NT2/D1 (cell line): ENCODE measurements around the gene HACD2.

ENCODE experiments used
- DNase-seq: peaks from one replicate; pipeline ENCODE4 v3.0.0-alpha.2; 2011; ENCODE audit warnings: low read depth, low spot score
- H3K27me3 ChIP-seq: 2 replicates; pipeline ENCODE4 v1.6.0; 2011; ENCODE audit warnings: mild to moderate bottlenecking; ENCODE audit not compliant: insufficient read length, insufficient read depth
- H3K36me3 ChIP-seq: 2 replicates; pipeline ENCODE4 v1.6.1; 2011; ENCODE audit warnings: mild to moderate bottlenecking, low read length, mixed read lengths; ENCODE audit not compliant: insufficient read depth, insufficient read length
- H3K4me1 ChIP-seq: 2 replicates; pipeline ENCODE4 v1.5.1; 2011; ENCODE audit not compliant: insufficient read depth, insufficient read length
- H3K4me3 ChIP-seq: 2 replicates; pipeline ENCODE4 v1.5.1; 2011; ENCODE audit warnings: low read depth; ENCODE audit not compliant: insufficient read length
- H3K9ac ChIP-seq: 2 replicates; pipeline ENCODE4 v1.6.0; 2011; ENCODE audit warnings: low read depth; ENCODE audit not compliant: insufficient read length
- H3K9me3 ChIP-seq: 2 replicates; pipeline ENCODE4 v1.5.1; 2011; ENCODE audit warnings: mild to moderate bottlenecking, low read length; ENCODE audit not compliant: insufficient read depth
- SUZ12 ChIP-seq: IDR thresholded peaks from 2 replicates; pipeline ENCODE4 v1.6.1; 2011; ENCODE audit not compliant: insufficient read length, insufficient read depth; ENCODE audit errors: extremely low read depth
- YY1 ChIP-seq: IDR thresholded peaks from 2 replicates; pipeline ENCODE4 v1.6.1; 2011; ENCODE audit not compliant: insufficient read length, insufficient read depth
- ZNF274 ChIP-seq: IDR thresholded peaks from 2 replicates; pipeline ENCODE4 v1.6.1; 2011; ENCODE audit warnings: mild to moderate bottlenecking, low read depth, low read length

HACD2 gene

DNA sequence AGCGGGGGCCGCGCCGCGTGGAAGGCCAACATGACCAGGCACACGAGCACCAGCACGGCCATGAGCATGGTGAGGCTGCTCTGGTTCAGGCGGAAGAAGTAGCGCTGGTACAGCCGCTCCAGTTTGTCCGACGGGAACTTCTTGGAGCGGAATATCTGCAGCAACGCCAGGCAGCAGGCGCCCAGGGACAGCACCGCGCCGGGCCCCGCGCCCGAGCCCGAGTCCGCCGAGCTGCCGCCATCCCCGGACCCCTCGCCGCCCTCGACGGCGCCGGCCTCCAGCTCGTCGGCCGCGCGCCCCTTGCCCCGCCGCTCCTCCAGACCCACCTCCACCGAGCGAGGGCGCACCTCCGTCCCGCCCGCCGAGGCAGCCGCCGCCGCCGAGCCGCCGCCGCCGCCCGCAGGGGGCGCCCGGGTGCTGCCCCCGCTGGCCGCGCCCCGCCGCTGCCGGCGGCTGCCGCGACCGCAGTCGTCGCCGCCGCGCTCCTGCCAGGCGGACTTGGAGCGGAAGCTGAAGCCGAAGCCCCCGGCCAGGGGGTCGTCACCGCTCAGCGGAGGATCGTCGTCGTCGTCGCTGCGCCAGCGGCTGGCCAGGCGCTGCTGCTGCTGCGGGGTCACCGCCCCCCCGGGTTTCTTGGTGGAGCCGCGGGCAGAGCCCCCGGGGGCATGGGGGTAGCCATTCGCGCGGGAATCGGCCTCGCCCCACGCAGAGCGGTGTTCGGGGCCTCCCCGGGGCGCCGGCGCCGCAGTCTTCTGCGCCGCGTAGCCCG is 136.9 kb downstream of the HACD2 start:
- peak overlapping the region; percentile 68 for H3K9ac ChIP-seq
- no peak for TF ChIP-seq ZNF274
- TF ChIP-seq SUZ12 = no peak
- no peak for TF ChIP-seq YY1
- DNase-seq = no peak
- no peaks in the 10 kb centered on the region for H3K36me3 ChIP-seq
- H3K27me3 ChIP-seq = peaks cover 28% of the 10 kb centered on the region
- H3K4me3 ChIP-seq = peak overlapping the region; percentile 36
- H3K9me3 ChIP-seq = peaks cover 6% of the 10 kb centered on the region; the same call in 1 of the 2 replicates
- peaks cover 8% of the 10 kb centered on the region for H3K4me1 ChIP-seq

GRCh38 chr3:123447416-123447748 is 137.5 kb downstream of the HACD2 start:
- Histone ChIP-seq H3K9me3 (peaks cover 6% of the 10 kb centered on the region; the same call in 1 of the 2 replicates), H3K27me3 (peaks cover 28% of the 10 kb centered on the region), H3K36me3 (no peaks in the 10 kb centered on the region), H3K4me3 (no peak overlapping the region), H3K9ac (no peak overlapping the region), H3K4me1 (peaks cover 8% of the 10 kb centered on the region)
- DNase-seq = no peak
- TF ChIP-seq ZNF274 (no peak), SUZ12 (no peak), YY1 (no peak)

GRCh38 chr3:123446610-123447109 is 138.2 kb downstream of the HACD2 start:
- Histone ChIP-seq H3K27me3 (peaks cover 28% of the 10 kb centered on the region), H3K4me3 (no peak overlapping the region), H3K9me3 (peaks cover 6% of the 10 kb centered on the region; the same call in 1 of the 2 replicates), H3K36me3 (no peaks in the 10 kb centered on the region), H3K4me1 (peaks cover 8% of the 10 kb centered on the region), H3K9ac (no peak overlapping the region)
- DNase-seq = no peak
- no peak for TF ChIP-seq ZNF274
- no peak for TF ChIP-seq SUZ12
- TF ChIP-seq YY1 = no peak

GRCh38 chr3:123446210-123446609 is 138.6 kb downstream of the HACD2 start:
- Histone ChIP-seq H3K27me3 (peaks cover 25% of the 10 kb centered on the region), H3K9me3 (peaks cover 6% of the 10 kb centered on the region; the same call in 1 of the 2 replicates), H3K4me3 (no peak overlapping the region), H3K36me3 (no peaks in the 10 kb centered on the region), H3K4me1 (peaks cover 8% of the 10 kb centered on the region), H3K9ac (no peak overlapping the region)
- DNase-seq = no peak
- TF ChIP-seq SUZ12 = no peak
- no peak for TF ChIP-seq ZNF274
- no peak for TF ChIP-seq YY1

GRCh38 chr3:123445702-123446101 is 139.2 kb downstream of the HACD2 start:
- peaks cover 8% of the 10 kb centered on the region for H3K4me1 ChIP-seq
- H3K9me3 ChIP-seq = peaks cover 6% of the 10 kb centered on the region; the same call in 1 of the 2 replicates
- TF ChIP-seq SUZ12 (no peak), YY1 (no peak), ZNF274 (no peak)
- no peak overlapping the region for H3K4me3 ChIP-seq
- no peaks in the 10 kb centered on the region for H3K36me3 ChIP-seq
- no peak overlapping the region for H3K9ac ChIP-seq
- DNase-seq = no peak
- peaks cover 22% of the 10 kb centered on the region for H3K27me3 ChIP-seq

- peaks cover 16% of the 10 kb centered on the region for H3K4me1 ChIP-seq
- H3K36me3 ChIP-seq = no peaks in the 10 kb centered on the region
- H3K9me3 ChIP-seq = peaks cover 6% of the 10 kb centered on the region; the same call in 1 of the 2 replicates
- DNase-seq = no peak
- no peak for TF ChIP-seq SUZ12
- TF ChIP-seq YY1 = no peak
- no peak for TF ChIP-seq ZNF274
- H3K9ac ChIP-seq = no peak overlapping the region
- H3K27me3 ChIP-seq = peaks cover 15% of the 10 kb centered on the region
- no peak overlapping the region for H3K4me3 ChIP-seq
Observed at GRCh38 chr3:123444744-123445143, 140.1 kb downstream of the HACD2 start.

DNA sequence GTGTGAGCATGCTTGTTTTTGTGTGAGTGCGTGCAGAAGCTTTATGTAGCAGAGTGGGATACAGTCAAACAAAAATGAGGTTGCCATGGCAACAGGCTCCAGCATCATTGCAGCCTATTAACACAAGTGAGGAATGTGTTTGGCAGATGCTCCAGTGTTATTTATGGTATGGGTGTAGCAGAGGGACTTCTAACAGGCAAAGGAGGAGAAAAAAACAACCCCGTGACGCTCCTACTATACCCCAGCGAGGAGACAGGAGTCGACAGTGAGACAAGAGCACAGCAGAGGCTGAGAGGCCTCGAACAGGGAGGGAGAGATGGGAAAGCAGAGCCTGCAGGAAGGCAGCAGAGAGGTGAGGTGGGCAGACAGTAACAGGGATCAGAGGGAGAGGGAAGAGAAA is 140.8 kb downstream of the HACD2 start:
- Histone ChIP-seq H3K27me3 (peaks cover 15% of the 10 kb centered on the region), H3K4me3 (no peak overlapping the region), H3K36me3 (no peaks in the 10 kb centered on the region), H3K9me3 (peaks cover 6% of the 10 kb centered on the region; the same call in 1 of the 2 replicates), H3K4me1 (peaks cover 16% of the 10 kb centered on the region), H3K9ac (no peak overlapping the region)
- DNase-seq = no peak
- no peak for TF ChIP-seq YY1
- no peak for TF ChIP-seq ZNF274
- no peak for TF ChIP-seq SUZ12
